A172 (cell line): Measurements from ENCODE around the gene ZNF444. TPM values are rescaled to one million over a fixed set of nuclear protein-coding genes. Genes with fewer than 3 reads are reported as not detected.
"Not testable (repeated sequence)": the region's sequence is repeated elsewhere in the genome, so short reads cannot be mapped to it uniquely, and the experiment has no call there.

ENCODE experiments used
- DNase-seq: peaks from one replicate; pipeline ENCODE4 v3.0.0-alpha.2; 2015; ENCODE audit warnings: low spot score
- total RNA-seq: library from RNA; depleted of rRNA; stranded (reverse); fragments of >200 nt; shearing (Covaris generic); gene quantifications from 2 replicates; pipeline ENCODE4 v1.2.3, GENCODE V29; 2014; rRNA removed

ZNF444 gene
- total RNA-seq, 1 experiment from 2014 or later, result 27.5 TPM

DNA sequence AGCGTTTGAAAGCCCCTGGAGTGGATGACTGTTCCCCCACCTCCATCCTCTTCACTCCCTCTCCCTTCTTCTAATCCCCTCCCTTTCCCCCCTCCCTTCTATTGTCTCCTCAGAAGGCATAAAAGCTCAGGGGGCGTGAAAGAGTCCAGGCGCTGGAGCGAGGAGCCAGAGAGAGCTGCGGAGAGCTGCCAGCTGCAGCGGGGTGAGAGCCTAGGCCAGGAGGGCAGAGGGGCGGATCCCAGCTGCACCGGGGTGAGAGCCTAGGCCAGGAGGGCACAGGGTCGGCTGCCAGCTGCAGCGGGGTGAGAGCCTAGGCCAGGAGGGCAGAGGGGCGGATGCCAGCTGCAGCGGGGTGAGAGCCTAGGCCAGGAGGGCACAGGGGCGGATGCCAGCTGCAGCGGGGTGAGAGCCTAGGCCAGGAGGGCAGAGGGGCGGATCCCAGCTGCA lies 34.8 kb downstream of the ZNF444 start, which contains the start of gene GALP:
Gene GALP (plus strand): TSS at position 148 of the 447 bp plus-strand sequence. CDS start 1,101 bp downstream, outside the sequence.
- DNase-seq, result not testable (repeated sequence)

DNA sequence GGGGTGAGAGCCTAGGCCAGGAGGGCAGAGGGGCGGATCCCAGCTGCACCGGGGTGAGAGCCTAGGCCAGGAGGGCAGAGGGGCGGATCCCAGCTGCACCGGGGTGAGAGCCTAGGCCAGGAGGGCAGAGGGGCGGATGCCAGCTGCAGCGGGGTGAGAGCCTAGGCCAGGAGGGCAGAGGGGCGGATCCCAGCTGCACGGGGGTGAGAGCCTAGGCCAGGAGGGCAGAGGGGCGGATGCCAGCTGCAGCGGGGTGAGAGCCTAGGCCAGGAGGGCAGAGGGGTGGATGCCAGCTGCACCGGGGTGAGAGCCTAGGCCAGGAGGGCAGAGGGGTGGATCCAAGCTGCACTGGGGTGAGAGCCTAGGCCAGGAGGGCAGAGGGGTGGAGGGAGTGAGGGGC lies 35.2 kb downstream of the ZNF444 start:
- not testable (repeated sequence) for DNase-seq

DNA sequence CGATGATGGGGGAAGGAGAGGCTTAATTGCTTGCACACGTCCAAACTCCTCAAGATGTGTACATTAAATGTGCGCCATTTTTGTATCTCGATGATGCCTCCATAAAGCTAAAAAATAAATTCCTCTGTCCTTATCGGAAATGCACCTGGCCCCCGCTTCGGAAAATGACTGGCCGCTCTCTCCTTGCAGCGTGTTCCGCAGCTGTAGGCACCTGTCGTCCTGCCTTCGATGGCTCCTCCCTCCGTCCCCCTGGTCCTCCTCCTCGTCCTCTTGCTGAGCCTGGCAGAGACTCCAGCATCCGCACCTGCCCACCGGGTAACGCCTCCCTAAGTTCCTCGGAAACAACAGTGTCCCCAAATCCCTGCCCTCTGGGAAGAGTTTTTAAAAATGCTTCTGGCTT lies 35.8 kb downstream of the ZNF444 start:
- no peak for DNase-seq

DNA sequence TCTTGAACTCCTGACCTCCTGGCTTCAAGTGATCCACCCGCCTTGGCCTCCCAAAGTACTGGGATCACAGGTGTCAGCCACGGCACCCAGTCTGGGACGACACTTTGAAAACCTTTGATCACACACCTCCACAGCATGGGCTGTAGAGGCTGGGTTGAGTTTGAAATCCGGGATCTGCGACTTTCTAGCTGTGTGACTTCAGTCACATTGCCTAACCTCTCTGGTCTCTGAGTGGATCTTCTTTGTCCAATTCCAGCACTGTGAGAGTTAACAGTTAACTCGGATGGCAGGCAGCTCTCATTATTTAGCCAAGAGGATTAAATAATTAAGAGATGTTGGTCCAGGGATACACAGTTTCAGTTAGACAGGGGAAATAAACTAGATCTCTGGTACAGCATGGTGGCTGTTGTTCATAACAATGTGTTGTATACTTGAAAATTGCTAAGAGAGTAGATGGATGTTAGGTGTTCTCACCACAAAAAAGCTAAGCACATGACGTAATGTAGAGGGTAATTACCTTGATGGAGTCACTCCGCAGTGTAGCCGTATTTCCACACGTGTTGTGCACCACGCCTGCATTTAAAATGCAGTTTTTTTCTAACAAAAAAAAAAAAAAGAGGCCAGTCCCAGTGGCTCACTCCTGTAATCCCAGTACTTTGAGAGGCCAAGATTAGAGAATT lies 36.6 kb downstream of the ZNF444 start:
- DNase-seq, result no peak

DNA sequence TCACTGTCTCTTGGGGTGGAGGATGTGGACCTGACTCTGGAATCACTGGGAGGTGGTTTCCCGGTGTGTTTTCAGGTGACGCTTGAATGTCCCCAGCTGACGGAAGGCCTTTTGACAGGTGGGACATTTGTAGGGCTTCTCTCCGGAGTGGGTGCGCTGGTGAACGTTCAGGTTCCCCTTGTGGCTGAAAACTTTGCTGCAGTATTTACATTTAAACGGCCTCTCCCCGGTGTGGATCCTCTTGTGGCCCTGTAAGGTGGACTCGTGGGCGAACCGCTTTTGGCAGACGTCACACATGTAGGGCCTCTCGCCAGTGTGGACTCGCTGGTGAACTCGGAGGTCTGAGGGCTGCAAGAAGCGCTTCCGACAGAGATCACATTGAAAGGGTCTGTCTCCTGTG lies 48.7 kb downstream of the ZNF444 start:
- no peak for DNase-seq

DNA sequence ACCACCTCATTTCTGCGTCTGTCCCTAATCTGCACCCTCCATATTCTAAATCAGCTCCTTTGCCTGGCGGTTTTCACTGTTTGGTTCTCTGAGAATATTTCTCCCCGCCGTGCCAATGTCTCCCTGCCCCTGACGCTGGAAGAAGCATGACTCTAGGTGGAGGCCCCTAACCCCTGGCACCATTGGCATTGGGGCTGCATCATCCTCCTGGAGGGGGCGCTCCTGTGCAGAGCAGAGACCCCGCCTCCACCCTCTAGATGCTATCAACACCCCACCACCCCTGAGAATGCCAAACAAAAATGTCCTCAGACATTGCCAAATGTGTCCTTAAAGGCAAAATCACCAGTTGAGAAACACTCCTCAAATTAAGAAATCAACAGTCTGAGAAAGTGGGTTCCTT lies 50.0 kb downstream of the ZNF444 start:
- no peak for DNase-seq

DNA sequence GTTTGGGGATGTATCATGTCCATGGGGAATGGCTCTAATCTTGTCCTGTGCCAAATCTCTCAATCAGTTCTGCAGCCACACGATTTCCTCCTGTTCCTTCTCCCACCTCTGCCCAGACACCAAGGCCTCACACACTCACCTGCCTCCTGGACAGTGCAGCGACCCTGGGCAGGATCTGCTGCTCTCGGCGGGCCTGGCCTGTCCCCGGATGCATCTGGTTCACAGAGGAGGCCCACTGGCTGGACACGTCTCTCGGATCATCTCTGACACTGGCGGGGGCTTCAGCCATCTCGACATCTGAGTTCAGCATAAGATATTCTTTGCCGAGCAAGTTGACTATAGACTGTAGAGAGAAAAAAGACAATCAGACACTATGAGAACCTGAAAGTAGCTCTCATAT lies 50.6 kb downstream of the ZNF444 start:
- DNase-seq, result no peak

DNA sequence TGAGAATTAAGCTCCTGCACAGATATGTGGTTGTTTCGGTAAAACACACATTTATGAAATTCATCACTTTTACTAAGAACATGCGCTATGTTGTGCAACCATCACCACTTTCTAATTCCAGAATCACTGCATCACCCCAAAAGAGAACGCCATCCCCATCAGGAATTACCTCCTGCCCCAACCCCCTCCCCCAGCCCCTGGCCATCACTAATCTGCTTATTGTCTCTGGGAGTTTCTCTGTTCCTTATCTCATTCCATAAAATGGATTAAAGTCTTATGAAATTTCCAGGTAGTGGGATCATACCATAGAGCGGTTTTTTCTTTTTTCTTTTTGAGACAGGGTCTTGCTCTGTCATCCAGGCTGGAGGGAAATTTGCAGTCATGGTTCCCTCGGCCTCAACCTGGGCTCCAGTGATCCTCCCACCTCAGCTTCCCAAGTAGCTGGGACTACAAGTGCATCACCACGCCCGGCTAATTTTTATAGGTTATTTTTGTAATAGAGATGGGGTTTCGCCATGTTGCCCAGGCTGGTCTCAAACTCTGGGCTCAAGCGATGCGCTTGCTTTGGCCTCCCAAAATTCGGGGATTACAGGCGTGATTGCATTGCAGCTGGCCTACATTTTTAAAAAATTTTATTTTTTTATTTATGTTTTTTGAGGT lies 53.0 kb downstream of the ZNF444 start:
- no peak for DNase-seq

DNA sequence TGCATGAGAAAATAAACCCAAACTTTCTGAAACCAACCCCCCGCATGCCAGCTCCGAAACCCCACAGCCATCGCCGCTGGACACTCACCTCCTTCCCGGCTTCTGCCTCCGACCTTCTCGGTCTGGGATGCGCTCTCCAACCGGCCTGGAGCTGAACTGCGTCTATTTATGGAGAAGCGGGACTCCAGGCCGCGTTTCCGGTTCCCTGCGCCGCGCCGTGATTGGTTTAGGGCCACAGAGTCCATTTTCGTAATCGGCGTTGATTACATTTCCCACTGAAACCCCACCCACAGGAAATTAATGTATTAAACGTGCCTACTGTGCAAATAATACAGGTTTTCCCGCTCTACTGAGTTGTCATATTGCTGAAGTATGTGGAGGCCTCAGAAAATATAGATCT lies 56.6 kb downstream of the ZNF444 start, which contains the start of gene ZSCAN5B:
Gene ZSCAN5B (minus strand): TSS at position 138 of the 400 bp plus-strand sequence. CDS start 4,731 bp downstream, outside the sequence.
- DNase-seq, result not testable (repeated sequence)

DNA sequence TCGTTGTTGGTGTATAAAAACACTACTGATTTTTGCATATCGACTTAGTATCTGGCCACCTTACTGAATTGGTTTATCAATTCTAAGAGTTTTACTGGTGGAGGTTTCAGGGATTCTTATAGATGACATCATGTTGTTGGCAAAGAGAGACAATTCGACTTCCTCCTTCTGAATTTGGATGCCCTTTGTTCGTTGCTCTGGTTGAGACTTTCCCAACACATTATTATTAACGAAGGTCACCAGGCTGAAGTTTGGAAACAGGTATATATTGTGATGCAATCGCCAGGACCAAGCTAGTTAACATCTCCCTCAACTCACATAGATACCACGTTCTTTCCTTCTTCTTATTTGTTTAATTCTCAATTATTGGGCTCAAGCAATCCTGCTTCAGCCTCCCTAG lies 58.6 kb downstream of the ZNF444 start:
- no peak for DNase-seq

DNA sequence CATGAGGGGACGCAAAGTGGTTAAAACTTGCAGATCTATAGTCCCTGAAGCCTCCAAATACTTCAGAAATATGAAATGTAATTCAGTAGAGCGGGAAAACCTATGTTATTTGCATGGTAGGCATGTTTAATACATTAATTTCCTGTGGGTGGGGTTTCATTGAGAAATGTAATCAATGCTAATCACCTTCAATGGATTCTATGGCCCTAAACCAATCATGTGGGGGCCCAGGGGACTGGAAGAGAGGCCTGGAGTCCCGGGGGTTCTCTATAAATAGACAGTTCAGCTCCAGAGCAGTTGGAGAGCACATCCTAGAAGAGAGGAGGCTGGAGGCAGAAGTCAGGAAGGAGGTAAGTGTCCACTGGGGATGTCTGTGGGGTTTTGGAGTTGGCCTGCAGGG lies 60.9 kb downstream of the ZNF444 start, which contains the start of gene ZSCAN5C:
Gene ZSCAN5C (plus strand): TSS at position 301 of the 400 bp plus-strand sequence. CDS start 3,641 bp downstream, outside the sequence.
- DNase-seq, result no peak

DNA sequence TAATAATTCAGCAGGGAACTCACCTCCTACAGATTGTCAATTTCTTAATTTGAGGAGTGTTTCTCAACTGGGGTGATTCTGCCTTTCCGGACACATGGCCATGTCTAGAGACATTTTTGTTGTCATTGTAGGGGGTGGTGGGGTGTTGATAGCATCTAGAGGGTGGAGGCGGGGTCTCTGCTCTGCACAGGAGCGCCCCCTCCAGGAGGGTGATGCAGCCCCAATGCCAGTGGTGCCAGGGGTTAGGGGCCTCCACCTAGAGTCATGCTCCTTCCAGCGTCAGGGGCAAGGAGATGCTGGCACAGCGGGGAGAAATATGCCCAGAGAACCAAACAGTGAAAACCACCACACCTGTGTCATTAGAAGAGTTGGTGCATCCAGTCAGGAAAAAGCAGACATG lies 66.5 kb downstream of the ZNF444 start:
- not testable (repeated sequence) for DNase-seq

DNA sequence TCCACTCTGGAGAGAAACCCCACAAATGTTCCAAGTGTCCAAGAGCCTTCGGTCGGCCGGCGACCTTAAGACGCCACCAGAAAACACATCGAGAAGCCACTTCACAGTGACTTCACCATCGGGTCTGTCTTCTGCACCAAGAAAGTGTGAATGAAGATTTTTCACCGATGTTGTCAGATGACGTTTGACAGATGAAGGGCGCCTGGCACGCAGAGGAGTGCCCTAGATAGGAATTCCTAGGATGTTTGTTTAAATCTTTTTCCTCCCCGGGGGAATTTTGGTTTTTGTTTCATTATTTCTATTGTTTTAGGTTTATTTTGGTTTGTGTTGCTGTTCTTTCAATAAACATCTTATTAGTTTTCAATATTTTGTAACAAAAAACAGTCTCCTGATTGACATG lies 68.0 kb downstream of the ZNF444 start:
- peak; percentile 21 for DNase-seq

DNA sequence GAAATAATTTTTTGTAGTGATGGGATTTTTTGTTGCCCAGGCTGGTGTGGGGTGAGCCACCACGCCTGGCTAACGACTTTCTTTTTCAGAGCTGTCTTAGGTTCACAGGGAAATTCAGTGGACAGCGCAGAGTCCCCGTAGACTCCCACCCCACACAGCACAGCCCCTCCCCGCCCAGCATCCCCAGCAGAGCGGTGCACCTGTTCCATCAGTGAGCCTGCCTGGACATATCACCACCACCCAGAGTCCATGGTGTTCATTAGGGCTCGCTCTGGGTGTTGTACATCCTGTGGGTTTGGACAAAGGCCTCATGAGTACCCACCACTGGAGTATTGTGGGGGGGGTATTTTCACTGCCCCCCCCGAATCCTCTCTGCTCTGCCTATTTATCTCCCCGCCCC lies 68.9 kb downstream of the ZNF444 start:
- DNase-seq, result not testable (repeated sequence)

Other genes starting within 250 kb of the ZNF444 start
- gene NLRP13, start 209.0 kb upstream of the ZNF444 start, total RNA-seq, result not detected in 2 replicates
- not detected in 2 replicates for gene NLRP8, start 193.5 kb upstream of the ZNF444 start, total RNA-seq
- 0.24 TPM in 1 of 2 replicates, not detected in the other for gene NLRP5, start 154.5 kb upstream of the ZNF444 start, total RNA-seq
- 18.1 and 44.8 TPM in 2 replicates for gene ZNF787, start 20.0 kb upstream of the ZNF444 start, total RNA-seq
- not detected in 2 replicates for gene GALP, start 34.7 kb downstream of the ZNF444 start, total RNA-seq
- gene ZSCAN5B, start 56.5 kb downstream of the ZNF444 start, total RNA-seq, result not detected in 2 replicates
- not detected in 2 replicates for gene ZSCAN5C, start 61.0 kb downstream of the ZNF444 start, total RNA-seq
- gene EDDM13, start 131.5 kb downstream of the ZNF444 start, total RNA-seq, result not detected in 2 replicates
- gene ZSCAN5A, start 173.6 kb downstream of the ZNF444 start, total RNA-seq, result 4.2 and 6.6 TPM in 2 replicates